ENCODE data around the gene STMN1.

STMN1 gene

DNA sequence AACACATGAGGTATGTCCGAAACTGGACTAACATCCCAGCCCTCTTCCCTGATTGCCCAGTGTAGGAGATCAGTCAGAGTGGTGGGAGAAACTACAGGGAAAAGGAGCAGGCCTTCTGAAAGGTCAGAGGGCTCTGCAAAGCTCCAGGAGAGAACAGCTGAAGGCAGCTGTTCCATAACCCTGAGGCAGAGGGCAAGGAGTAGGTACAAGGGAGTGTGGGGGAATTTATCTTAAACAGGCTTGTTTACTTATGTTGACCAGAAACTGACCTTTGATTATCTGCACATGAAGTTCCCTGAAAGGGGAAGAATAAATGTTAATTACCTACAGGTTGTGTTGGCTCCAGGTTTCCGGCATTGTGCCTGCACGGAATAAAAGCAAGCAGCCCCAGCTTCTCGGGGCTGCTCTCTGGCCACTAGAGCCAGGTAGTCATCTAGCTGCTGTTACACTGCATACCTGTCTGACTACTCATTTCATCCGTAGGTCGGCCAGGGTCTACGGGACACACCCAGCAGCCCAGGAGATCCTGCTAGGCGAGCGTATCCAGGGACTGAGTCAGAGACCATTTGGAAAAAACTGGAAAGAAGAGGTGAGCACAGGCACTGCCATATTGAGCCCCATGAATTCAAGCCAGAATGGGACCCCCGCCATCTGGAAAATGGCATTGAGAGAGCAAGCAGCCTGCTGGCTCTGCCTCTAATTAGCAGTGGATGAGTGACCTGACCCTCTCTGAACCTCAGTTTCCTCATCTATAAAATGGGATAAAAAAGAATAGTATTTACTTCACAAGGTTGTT lies 15.8 kb downstream of the STMN1 start:
- no peak for DNase-seq

DNA sequence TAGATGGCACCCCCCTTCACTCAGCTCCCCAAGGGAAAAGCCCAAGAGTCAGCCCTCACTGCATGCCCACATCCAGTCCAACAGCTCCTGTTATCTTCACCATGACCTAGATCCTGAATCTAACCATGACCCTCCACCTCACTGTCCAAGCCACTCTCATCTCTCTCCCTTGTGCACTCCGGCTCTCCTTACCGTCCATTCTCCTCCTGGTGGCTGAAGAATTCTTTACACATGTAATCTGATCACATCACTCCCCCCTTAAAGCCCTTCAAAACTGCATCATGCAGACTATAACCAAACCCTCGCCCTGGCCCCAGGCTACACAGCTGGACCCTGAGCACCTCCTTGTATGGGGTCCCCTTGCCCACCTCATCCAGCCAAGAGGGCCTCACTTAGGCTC lies 16.7 kb downstream of the STMN1 start:
- DNase-seq = no peak

DNA sequence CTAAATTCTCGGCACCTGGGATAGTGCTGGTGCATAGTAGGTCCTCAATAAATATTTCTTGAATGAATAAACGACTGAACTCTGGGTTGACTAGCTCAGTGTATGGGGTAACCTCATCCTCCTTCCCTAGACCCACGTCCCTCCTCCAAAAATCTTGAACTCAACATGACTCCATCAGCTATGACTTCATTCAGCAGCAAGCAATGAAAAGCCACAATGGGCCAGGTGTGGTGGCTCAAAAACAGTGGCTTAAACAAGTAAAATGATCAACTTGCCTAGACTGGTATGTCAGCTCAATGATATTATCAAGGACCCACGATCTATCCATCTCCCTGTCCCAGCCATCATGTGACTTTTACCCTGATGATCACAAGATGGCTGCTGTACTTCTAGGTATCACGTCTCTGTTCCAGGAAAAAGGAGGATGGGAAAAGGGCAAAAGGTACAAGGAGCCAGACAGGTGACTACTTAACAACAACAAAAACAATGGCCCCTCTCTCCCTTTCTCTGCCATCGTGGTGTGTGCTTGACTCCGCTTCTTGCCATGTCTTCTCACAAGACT lies 17.7 kb downstream of the STMN1 start:
- no peak for DNase-seq

DNA sequence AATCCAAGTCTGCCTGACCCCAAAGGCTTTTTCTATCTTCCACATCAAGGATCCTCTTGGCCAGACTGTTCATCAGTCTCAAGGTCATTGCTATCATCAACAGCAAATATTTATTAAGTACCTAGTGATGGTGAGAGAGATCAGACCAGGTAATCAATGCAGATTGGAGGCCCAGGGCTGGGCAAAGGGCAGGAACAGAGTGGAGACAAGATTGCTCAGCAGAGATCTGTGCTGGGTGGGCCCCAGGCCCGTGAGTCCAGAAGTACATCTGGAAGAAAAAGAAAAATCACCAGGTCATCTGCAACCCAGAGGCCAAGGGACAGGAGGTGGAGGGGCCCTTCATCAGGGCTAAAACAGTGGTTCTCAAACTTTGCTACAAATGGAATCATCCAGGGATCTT lies 20.6 kb downstream of the STMN1 start:
- no peak for DNase-seq

DNA sequence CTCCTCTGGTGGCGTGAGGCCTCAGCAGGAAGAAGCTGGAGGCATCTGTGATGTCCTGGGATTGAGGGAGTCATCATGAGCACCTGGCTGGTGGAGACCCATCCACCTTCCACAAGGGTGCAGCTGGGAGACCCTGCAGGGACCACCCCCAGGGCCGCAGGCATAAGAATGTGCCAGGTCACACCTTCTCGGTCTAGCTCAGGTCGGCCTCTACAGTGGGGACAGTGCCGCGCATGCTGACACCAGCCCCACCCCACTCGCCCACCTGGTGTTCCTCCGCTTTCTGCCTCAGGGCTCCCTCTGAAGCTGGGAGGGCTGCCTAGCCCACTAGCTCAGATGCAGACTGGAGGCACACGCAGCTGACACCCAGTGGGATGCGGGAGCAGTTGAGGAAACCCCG lies 25.0 kb downstream of the STMN1 start:
- DNase-seq = no peak

DNA sequence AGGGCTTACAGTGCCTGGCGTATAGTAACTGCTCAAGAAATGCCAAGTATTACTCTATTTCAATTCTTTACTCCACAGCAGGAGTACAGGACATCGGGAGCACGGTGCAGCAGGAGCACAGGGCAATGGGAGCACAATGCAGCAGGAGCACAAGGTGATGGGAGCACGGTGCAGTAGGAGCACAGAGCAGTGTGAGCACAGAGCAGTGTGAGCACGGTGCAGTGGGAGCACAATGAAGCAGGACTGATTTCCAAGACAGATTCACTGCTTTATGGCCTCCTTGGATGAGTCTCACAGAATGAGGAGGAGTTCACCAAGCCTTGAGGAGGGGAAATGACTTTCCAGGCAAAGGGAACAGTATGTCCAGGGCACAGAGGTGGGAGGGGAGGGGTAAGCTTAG lies 25.7 kb downstream of the STMN1 start:
- DNase-seq = no peak

DNA sequence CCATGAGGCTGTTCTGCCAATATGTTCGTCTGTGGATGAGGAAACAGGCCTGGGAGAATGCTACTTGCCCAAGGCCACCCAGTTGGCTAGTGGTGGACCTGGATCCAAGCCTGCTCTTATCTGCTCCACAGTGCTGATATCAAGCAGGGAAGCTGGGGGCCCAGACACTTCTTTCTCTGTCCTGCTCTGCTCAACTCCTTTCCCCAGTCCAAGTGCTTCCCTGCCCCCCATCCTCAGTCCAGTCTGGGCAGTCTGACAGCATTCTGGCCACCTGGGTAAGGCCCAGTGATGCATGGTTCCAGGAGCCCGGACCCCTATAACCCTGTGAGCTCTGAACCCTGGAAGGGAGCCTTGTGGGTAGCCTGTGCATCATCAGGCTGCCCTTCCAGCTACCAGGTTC lies 26.5 kb downstream of the STMN1 start:
- no peak for DNase-seq

DNA sequence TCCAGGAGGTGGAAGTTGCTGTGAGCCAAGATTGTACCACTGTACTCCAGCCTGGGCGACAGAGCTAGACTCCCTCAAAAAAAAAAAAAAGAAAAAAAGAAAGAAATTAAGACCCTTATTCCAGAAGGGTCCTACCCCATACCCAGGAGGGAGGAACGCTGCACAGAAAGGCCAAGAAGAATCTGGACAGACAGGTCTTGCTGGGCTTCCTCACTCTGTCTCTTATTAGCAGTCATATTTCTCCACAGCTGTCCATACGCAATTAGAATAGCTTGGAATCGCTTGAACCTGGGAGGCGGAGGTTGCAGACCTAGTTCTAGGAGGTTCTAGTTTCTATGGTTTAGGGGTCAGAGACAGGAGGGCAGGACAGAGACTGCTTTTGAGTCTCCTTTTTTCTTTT lies 27.5 kb downstream of the STMN1 start:
- DNase-seq = no peak

DNA sequence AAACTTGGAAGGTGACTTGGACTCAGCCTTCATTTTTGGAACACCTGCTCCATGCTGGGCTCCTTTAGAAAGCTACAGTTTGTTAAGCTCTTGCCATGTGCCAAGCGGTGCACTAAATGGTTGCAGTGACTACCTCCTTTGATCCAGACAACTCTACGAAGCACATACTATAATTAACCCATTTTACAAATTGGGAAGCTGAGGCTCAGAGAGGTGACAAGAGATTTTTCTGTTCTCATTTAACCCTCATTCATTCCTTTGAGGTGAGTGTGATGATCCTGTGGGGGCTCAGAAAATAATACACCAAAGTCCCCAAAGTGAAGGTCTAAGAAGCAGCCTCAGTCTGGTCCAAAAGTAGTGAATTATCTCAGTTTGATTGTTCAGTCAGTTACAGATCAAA lies 29.1 kb downstream of the STMN1 start:
- no peak for DNase-seq

DNA sequence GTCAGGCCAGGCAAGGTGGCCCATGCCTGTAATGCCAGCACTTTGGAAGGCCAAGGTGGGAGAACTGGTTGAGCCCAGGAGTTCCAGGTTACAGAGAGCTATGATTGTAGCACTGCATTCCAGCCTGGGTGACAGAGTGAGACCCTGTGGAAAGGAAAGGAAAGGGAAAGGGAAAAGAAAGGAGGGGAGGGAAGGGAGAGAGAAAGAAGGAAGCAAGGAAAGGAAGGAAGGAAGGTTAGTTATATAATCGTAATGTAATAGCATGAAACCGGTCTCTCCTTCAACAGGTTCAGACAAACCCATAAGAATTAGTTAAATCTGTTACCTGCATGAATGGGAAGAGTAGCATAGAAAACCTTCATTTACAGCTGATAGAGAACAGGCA lies 29.5 kb downstream of the STMN1 start:
- DNase-seq = no peak

DNA sequence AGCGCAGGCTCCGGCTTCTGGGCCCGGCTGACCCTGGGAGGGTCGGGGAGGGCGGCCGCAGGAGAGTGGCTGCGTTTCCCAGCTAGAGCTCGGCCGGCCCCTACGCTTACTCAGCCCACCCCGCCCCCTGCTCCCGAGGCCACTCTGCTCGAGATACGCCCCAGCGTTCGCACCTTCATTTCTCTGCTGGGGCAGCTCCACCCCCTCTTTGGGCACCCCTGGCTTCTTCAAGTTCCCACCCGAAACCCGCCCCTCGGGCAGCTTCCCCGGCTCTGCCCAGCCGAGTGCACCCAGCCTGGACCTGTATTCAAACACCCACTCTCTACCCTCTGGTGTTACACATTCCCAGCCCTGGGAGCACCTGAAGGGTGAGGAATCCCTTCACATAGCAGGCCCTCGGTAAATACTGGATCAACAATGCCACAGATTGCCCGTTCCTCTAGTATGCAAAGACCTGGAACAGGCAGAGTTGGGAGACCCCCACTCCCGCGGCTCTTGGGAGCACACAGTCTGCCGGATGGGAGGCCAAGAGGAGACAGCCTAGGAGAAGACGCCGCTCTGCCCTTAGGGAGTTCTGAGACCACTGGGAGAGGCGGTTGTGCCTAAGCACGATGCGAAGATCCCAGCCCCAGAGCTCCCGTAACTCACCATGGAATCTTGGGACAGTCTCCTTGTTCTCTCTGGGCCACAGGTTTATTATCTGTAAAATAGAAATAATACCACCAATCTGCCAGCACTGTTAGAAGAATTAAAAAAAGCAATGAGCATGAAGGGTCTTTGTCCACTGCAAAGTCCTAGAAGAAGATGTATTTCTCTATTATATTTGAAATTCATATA lies 30.1 kb downstream of the STMN1 start:
- no peak for DNase-seq

DNA sequence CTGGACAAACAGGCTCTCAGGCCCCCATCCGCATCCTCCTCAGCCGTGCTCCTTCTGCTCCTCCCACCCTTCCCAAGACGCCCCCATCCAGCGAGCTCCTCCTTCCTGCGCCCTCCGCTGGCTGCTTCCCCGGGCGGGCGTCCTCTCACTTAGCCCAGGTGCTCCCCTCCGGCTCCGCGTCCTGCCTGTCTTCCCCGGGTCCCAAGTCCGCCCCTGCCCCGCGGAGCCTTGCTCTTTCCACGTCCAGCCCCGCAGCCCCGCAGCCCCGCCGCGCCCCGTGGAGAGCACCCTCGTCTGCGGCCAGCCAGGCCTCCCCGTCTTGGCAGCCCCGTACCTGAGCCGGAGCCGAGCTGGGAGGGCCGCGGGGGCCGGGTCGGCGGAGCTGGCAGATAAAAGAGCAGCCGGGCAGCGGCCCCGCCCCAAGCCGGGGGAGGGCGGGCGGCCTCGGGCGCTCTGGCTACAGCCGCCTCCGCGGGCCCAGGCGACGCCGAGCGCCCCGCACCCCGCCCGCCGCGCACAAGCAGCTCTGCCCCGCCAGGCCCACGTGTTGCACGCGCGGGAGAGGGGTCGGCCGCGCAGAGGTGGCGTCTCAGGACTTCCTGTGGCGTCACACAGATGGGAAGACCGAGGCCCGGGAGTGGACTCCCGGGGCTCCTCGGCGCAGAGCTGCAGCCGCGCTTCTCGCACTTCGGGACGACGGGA lies 30.9 kb downstream of the STMN1 start, which contains the start of gene PAQR7:
PAQR7 (minus strand) TSS at position 555 of the 702 bp plus-strand sequence. CDS start 11,869 bp downstream, outside the sequence.
- peak; percentile 67 for DNase-seq

DNA sequence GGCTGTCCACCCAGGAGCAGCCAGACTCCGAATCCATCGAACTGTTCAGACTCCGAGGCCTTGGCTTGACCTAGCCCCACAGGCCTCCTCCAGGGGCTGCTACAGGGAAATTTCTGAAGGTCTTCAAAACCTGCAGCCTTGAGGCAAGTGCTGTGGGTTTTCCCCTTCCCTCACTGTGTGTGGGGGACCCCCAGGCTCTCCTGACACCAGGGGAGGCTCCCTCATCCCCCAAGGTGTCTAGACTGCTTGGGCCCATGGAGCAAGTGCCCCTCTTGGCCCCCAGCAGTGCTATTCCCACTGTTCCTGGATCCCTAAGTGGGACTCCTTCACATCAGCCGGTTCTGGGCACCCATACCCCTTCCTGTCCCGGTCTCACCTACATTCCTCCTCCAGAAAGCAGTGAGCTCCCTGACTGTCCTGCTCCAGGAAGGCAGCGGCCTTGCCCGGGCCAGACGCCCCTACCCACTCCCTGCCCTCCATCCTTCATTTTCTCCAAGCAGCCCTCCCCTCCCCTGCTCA lies 31.5 kb downstream of the STMN1 start:
- DNase-seq = peak; percentile 26

DNA sequence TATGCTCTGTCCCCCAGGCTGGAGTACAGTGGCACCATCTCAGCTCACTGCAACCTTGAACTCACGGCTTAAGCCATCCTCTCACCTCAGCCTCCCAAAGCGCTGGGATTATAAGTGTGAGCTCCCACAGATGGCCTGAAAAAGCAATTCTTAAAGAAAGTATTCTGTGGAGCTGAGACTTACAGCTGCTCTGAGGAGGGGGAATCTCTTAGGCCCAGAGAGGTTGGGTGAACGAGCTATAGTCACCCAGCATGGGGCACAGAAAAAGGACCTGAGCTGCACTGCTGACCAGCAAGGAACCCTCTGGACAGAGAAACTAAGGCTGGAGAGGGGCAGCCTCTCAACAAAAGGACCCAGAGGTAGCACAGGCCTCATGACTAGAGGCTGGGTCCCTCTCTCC lies 32.0 kb downstream of the STMN1 start:
- DNase-seq = no peak

DNA sequence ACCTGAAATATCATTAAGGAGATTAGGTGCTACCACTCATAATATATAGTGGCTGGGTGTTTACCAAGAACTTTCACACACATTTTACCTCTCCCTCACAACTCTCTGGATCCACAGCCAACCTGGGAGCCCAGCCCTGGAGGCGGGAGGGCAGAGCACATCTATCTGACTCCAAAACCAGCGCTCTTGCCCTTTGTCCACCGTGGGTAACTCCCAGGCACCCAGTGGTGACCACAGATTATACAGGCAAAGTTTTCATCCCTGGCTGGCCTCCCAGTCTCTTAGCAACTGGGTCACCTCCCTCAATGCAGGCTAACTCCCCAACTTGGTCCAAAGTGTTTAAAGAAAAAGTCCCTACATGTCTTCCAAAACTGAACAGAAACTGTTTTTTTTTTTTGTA lies 33.1 kb downstream of the STMN1 start:
- no peak for DNase-seq

DNA sequence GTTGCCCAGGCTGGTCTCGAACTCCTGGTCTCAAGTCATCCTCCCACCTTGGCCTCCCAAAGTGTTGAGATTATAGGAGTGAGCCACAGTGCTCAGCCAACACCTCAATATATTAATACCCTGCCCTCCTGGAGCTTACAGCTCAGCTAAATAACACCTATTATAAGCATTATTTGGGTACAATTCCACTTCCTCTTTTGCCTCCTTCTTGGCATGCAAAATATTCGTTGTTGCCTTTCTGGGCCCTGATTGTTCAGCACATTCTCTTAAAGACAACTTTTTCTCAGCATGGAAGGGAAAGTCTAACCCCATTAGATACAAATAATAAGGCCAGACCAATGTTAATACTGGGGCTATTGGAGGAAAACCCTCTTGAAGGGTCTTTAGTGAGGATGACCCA lies 33.5 kb downstream of the STMN1 start:
- DNase-seq = no peak

DNA sequence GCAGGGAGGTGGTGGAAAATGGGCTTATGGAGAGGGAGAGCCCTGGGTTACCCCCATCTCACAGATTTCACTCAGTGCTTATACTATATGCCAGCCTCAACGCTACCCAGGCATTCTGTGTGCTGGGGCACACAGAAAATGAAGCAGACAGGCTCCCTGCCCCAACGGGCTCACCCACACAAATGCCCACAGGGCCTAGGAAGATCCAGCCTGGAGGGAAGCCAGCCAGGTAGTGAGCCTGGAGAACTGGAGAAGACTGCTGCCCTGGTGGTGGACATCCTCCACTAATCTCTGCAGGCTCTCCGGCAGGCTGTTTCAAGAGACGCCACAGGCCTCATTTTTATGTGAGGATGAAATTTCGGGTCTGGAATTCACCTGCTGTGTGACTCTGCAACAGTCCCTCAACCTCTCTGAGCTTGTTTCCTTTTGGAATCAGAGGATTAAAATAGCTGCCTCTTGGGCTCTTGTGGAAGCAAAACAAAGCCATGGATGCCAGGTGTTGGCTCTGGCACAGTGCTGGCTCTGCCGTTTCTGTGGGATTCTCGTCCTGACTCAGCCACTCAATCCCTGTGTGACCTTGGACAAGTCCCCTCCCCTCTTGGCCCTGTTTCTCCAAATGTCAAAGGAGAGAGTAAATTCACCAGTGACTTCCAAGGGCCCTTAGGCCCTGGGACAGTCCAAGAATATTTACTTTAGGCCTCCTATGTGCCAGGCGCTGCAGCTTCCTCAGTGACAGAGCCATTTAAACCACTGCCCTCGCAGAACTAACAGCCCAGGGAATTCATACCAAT lies 34.3 kb downstream of the STMN1 start:
- DNase-seq = no peak

DNA sequence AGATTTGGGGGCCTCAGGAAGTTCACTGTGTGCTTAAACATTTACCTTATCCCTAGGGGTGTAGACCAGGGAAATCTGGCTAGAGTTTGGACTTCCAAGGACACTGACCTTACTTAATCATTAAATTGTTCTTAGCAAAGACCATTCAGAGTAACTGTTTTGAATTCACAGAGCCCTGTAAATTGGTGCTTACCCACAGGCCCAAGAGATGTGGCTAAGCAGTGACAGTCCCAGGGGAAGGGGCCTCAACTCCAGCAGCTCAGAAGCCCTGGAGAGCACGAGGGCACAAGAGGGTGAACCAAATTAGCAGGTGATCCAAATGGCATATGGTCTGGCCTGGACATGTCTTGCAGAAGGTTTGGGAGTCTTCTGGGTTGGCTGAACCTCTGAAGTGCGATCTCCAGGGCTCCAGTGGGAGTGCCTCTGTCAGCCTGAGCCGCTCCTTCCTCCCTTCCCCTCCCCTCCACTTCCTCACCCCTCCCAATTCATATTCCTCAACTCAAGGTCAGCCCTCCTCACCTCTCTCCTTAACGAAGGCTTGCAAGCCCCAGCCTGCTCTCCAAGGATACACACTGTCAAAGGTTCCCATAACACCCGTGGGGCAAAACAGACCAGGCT lies 35.0 kb downstream of the STMN1 start:
- DNase-seq = no peak

DNA sequence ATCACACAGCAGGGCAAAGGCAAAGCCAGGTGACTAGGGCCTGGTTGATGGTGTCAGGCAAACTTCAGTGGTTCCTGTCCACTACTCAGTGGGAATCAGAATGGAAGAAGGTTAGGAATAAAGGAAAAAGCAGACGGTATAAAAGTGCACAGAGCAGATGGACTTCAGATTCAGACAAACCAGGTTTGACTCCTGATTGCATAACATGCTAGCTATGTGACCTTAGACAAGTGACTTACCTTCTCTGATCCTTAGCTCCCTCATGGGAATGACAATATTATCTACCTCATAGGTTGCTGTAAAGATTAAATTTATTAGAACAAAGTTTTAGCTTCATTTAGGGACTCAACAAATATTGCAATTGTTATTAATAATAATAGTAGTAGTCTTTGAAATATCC lies 35.6 kb downstream of the STMN1 start:
- no peak for DNase-seq

DNA sequence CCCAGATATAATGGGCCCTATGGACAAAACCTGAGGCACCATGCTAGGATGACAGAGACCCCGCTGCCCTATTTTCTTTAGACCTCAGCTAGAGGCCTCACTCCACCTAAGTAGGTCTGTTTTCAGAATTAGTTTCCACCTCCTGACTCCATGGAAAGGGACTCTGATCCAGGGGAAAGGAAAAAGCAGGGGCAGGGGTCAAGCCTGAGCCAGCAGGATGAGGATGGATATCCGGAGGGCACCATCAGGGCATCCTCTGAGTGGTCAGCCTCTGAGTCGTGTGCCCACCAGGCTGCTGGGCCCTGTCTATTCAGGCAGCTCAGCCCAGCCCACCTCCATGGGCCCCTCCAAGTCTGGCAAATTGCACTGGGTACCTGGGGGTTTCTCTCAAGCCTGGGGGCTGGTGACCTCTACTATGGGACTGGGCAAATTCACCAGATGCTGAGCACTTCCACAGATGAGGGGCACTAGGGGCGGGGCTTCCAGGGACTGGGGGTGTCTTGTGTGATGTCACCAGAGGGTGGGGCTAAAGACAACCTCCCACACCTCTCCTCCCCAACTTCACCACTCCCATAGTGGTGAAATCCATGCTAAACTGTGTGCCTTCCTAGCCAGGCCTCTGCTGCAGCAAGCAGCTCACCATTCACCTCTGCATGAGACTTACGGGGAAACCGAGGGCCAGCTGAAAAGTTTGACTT lies 36.2 kb downstream of the STMN1 start:
- DNase-seq = no peak

Data from activated T-cell treated with anti-CD3 and anti-CD28 coated beads, Interleukin-2, amount 50 U/mL, for 1 hour (primary cell).